IMR-90 (cell line): Measurements from ENCODE around the gene CFAP69. TPM values are rescaled to one million over a fixed set of nuclear protein-coding genes. Genes with fewer than 3 reads are reported as not detected.

Experiments used
- ATAC-seq: fragments of 200-7000 bp; cut with Tn5 transposase; 2 replicates; pipeline ENCODE4 v1.9.1; 2020; ENCODE audit warnings: low read depth, mild to moderate bottlenecking, moderate library complexity
- BruUV-seq: library from RNA; stranded (reverse); fragments of 400-500 nt; replicated peaks from 2 replicates; lab custom pipeline; 2021; lab: Mats Ljungman, UMichigan
- CTCF ChIA-PET: fragments of 300-600 bp; formaldehyde crosslinking; extraction: SDS; loops from one replicate; lab custom pipeline; 2021; ENCODE audit warnings: antibody characterized with exemption; lab: Yijun Ruan, JAX
- POLR2A ChIA-PET: fragments of 300-600 bp; sonication (Branson Sonifier 250); formaldehyde crosslinking; loops from one replicate; lab custom pipeline; 2022; ENCODE audit warnings: antibody characterized with exemption; ENCODE audit not compliant: unreplicated experiment; lab: Charles Lee
- DNase-seq: peaks from one replicate; pipeline ENCODE4 v3.0.0; 2013
- H2AFZ ChIP-seq: replicated peaks from 2 replicates; pipeline ENCODE3; 2013; ENCODE audit warnings: low read length, mild to moderate bottlenecking; ENCODE audit not compliant: poor library complexity
- H2AK5ac ChIP-seq: 2 replicates; pipeline ENCODE4 v1.6.1; 2013; ENCODE audit warnings: low read depth, low read length, inconsistent platforms
- H2AK9ac ChIP-seq: replicated peaks from 2 replicates; pipeline ENCODE3; 2013; ENCODE audit warnings: mild to moderate bottlenecking, low read depth, low read length, moderate library complexity; ENCODE audit not compliant: poor library complexity
- H2BK120ac ChIP-seq: 2 replicates; pipeline ENCODE4 v1.6.1; 2013; ENCODE audit warnings: low read depth, low read length, inconsistent platforms
- H2BK15ac ChIP-seq: 3 replicates; pipeline ENCODE4 v1.6.1; 2013; ENCODE audit warnings: low read depth, low read length, inconsistent platforms
- H2BK20ac ChIP-seq: 2 replicates; pipeline ENCODE4 v1.6.1; 2013; ENCODE audit warnings: low read depth, mild to moderate bottlenecking, inconsistent platforms, low read length, moderate library complexity
- H2BK5ac ChIP-seq: 2 replicates; pipeline ENCODE4 v1.6.1; 2013; ENCODE audit warnings: mild to moderate bottlenecking, low read depth, low read length, inconsistent platforms; ENCODE audit not compliant: poor library complexity, severe bottlenecking
- H3K14ac ChIP-seq: replicated peaks from 2 replicates; pipeline ENCODE4 v1.6.1; 2013; ENCODE audit warnings: low read depth, low read length, inconsistent platforms
- H3K18ac ChIP-seq: 2 replicates; pipeline ENCODE4 v1.6.1; 2013; ENCODE audit warnings: low read depth, low read length, control low read depth
- H3K23ac ChIP-seq: 2 replicates; pipeline ENCODE4 v1.6.1; 2013; ENCODE audit warnings: low read depth, low read length, inconsistent platforms
- H3K27ac ChIP-seq: 2 replicates; pipeline ENCODE4 v1.5.1; 2013; ENCODE audit warnings: mild to moderate bottlenecking, control low read depth, low read length; ENCODE audit not compliant: insufficient read depth
- H3K27me3 ChIP-seq: 2 replicates; pipeline ENCODE4 v1.6.1; 2013; ENCODE audit warnings: low read length; ENCODE audit not compliant: control insufficient read depth, insufficient read depth
- H3K36me3 ChIP-seq: 2 replicates; pipeline ENCODE4 v1.6.1; 2013; ENCODE audit warnings: low read length, mixed read lengths; ENCODE audit not compliant: control insufficient read depth, insufficient read depth
- H3K4ac ChIP-seq: 2 replicates; pipeline ENCODE4 v1.6.1; 2013; ENCODE audit warnings: low read depth, low read length, inconsistent platforms
- H3K4me1 ChIP-seq: 2 replicates; pipeline ENCODE4 v1.6.1; 2013; ENCODE audit warnings: low read length, mixed read lengths; ENCODE audit not compliant: control insufficient read depth, insufficient read depth
- H3K4me2 ChIP-seq: 2 replicates; pipeline ENCODE4 v1.6.1; 2013; ENCODE audit warnings: low read depth, mild to moderate bottlenecking, control low read depth, low read length, moderate library complexity
- H3K4me3 ChIP-seq: 2 replicates; pipeline ENCODE4 v1.5.1; 2013; ENCODE audit warnings: low read depth, mild to moderate bottlenecking, control low read depth, low read length, moderate library complexity; ENCODE audit not compliant: insufficient read depth
- H3K56ac ChIP-seq: 2 replicates; pipeline ENCODE4 v1.6.1; 2013; ENCODE audit warnings: low read length, inconsistent platforms; ENCODE audit not compliant: insufficient read depth; ENCODE audit errors: extremely low read depth
- H3K79me1 ChIP-seq, 2 experiments: 2 replicates each; pipeline ENCODE4 v1.6.1; 2013; ENCODE audit warnings: low read length in 2 of 2, inconsistent platforms in 1 of 2, low read depth in 1 of 2
- H3K9ac ChIP-seq: 2 replicates; pipeline ENCODE4 v1.6.1; 2013; ENCODE audit warnings: low read depth, low read length, control low read depth
- H3K9me1 ChIP-seq: 2 replicates; pipeline ENCODE4 v1.6.1; 2013; ENCODE audit warnings: low read length, inconsistent platforms; ENCODE audit not compliant: insufficient read depth
- H3K9me3 ChIP-seq: 2 replicates; pipeline ENCODE4 v1.6.1; 2013; ENCODE audit warnings: low read length; ENCODE audit not compliant: control insufficient read depth, insufficient read depth
- H4K20me1 ChIP-seq: 2 replicates; pipeline ENCODE4 v1.6.1; 2013; ENCODE audit warnings: low read length, inconsistent platforms; ENCODE audit not compliant: insufficient read depth
- H4K5ac ChIP-seq: 2 replicates; pipeline ENCODE4 v1.6.1; 2013; ENCODE audit warnings: mild to moderate bottlenecking, low read depth, low read length, control low read depth
- H4K8ac ChIP-seq, 2 experiments: 2 replicates each; pipeline ENCODE4 v1.6.1; 2013; ENCODE audit warnings: low read depth in 2 of 2, low read length in 2 of 2, control low read depth in 1 of 2, inconsistent platforms in 1 of 2
- H4K91ac ChIP-seq: 2 replicates; pipeline ENCODE4 v1.6.1; 2013; ENCODE audit warnings: low read depth, low read length, inconsistent platforms; ENCODE audit not compliant: insufficient read depth
- SMC3 ChIP-seq: fragments of 150-350 bp; IDR thresholded peaks from 2 replicates; pipeline ENCODE4 v1.6.1; 2016; ENCODE audit warnings: low read depth, mild to moderate bottlenecking, antibody characterized with exemption, low read length, moderate library complexity
- WGBS, 2 experiments: methylation state at CpG; one replicate each; pipeline versions ENCODE4 v1.1.5 to v1.1.7; 2013; ENCODE audit warnings: missing lambda C conversion rate in 2 of 2; ENCODE audit not compliant: insufficient read length in 1 of 2; ENCODE audit errors: extremely low coverage in 2 of 2; 5-methylcytosine and 5-hydroxymethylcytosine counted together
- dilution Hi-C: fragments of 300-500 bp; cut with HindIII; formaldehyde crosslinking; loops from one replicate; pipeline ENCODE4 v1.14.3; 2018; ENCODE audit warnings: low sequenced_read_pairs; ENCODE audit not compliant: unreplicated experiment
- in situ Hi-C: fragments of 300-500 bp; cut with MboI; formaldehyde crosslinking; loops from 3 replicates; pipeline ENCODE4 v1.14.3; 2019; ENCODE audit warnings: low sequenced_read_pairs, inconsistent platforms, mixed read lengths
- intact Hi-C: fragments of 100-400 bp; cut with micrococcal nuclease; formaldehyde crosslinking; loops from 2 replicates; pipeline ENCODE4 v1.10.0; 2022
- polyA plus RNA-seq, 3 experiments: library from polyadenylated mRNA; depleted of rRNA; stranded (reverse); fragments of >200 nt; gene quantifications; 2 replicates each; pipeline ENCODE4 v1.2.3, GENCODE V29; 2012; ENCODE audit warnings: low replicate concordance in 1 of 3
- total RNA-seq: library from RNA; depleted of rRNA; stranded (reverse); fragments of >200 nt; gene quantifications from 2 replicates; pipeline ENCODE4 v1.2.3, GENCODE V29; 2012
- TF ChIP-seq, protein P1 (sequence below): fragments of 150-350 bp; IDR thresholded peaks from 2 replicates; pipeline ENCODE4 v1.6.1; 2016; ENCODE audit warnings: low read depth, mild to moderate bottlenecking, low read length, moderate library complexity, borderline replicate concordance

The CFAP69 gene
- total and polyA plus RNA-seq, 2 of the 4 experiments (the other 2 are of a cell fraction): 0.72 to 0.86 TPM

DNA sequence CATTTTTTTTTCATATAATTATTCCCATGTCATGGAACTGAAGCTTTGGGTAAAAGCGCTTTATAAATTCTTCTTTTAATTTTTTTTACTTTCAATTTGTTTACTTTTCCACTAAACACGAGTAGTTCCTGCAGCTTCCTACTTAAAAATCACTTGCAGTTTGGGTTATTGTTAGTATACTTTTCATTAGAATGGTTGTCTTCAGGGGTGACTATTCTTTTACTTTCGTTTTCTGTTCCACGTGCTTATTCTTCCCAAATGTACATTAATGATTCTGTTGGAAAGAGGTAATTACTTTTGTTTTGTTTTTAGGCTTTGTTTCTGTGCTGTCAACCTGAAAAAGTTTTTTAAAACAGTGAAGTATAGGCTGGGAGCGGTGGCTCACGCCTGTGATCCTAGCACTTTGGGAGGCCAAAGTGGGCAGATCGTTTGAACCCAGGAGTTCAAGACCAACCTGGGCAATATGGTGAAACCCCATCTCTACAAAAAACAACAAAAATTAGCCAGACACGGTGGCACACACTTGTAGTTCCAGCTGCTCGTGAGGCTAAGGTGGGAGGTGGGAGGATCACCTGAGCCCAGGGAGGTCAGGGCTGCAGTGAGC, 5.2 kb upstream of the CFAP69 start:
- Histone ChIP-seq H3K18ac (no peak overlapping the region), H2AFZ (no peak overlapping the region), H3K56ac (no peak overlapping the region), H4K8ac (no peak overlapping the region), H3K27ac (no peak overlapping the region), H3K4me1 (no peaks in the 10 kb centered on the region), H3K23ac (no peak overlapping the region), H3K9ac (no peak overlapping the region), H4K5ac (no peak overlapping the region), H3K79me1 (no peaks in the 10 kb centered on the region), H4K91ac (no peak overlapping the region), H3K36me3 (no peaks in the 10 kb centered on the region), H4K20me1 (no peaks in the 10 kb centered on the region), H3K27me3 (no peaks in the 10 kb centered on the region; the same call in 1 of the 2 replicates), H3K9me1 (no peaks in the 10 kb centered on the region), H2AK5ac (no peak overlapping the region), H2BK5ac (no peak overlapping the region), H3K4ac (no peak overlapping the region), H2BK120ac (no peak overlapping the region), H3K14ac (no peak overlapping the region), H3K4me2 (no peak overlapping the region), H2BK20ac (no peak overlapping the region), H3K4me3 (no peak overlapping the region), H2AK9ac (no peak overlapping the region), H2BK15ac (no peak overlapping the region), H3K9me3 (no peaks in the 10 kb centered on the region)
- no TSS peak for BruUV-seq
- no peak for DNase-seq
- no CpG with 5 or more reads among the region's 9 CpGs for WGBS, 2 experiments
- dilution Hi-C loops: no loop called here
- no peak for TF ChIP-seq SMC3
- TF ChIP-seq, protein P1, sequence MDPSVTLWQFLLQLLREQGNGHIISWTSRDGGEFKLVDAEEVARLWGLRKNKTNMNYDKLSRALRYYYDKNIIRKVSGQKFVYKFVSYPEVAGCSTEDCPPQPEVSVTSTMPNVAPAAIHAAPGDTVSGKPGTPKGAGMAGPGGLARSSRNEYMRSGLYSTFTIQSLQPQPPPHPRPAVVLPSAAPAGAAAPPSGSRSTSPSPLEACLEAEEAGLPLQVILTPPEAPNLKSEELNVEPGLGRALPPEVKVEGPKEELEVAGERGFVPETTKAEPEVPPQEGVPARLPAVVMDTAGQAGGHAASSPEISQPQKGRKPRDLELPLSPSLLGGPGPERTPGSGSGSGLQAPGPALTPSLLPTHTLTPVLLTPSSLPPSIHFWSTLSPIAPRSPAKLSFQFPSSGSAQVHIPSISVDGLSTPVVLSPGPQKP: no peak
- ATAC-seq: no peak
- POLR2A ChIA-PET: no interaction called here
- in situ Hi-C loops: no loop called here
- CTCF ChIA-PET: interaction anchor here (1.6 kb wide), 1 partner anchor 28 kb away, joined by 3 read pairs; the partner anchor contains the start of gene STEAP2
- intact Hi-C loops: no loop called here
